Upper lobe of left lung (tissue), 6 donors: Measurements from ENCODE around the gene GABRR3. TPM values are rescaled to one million over a fixed set of nuclear protein-coding genes. Genes with fewer than 3 reads are reported as not detected.

Experiments used
- ATAC-seq, 2 donors: fragments of 200-7000 bp; cut with Tn5 transposase; one replicate each; pipeline ENCODE4 v1.9.1; 2022; ENCODE audit warnings: mild to moderate bottlenecking in 2 of 2, moderate library complexity in 2 of 2; ENCODE audit not compliant: low FRiP score in 2 of 2
- DNase-seq, 2 donors: peaks; one replicate each; pipeline ENCODE4 v3.0.0-alpha.2; 2019 to 2020
- H3K27ac ChIP-seq, 4 donors: fragments of 200-600 bp; sonication (generic); one replicate each; pipeline ENCODE4 v1.5.1; 2016 to 2019
- H3K27me3 ChIP-seq, 4 donors: fragments of 200-600 bp; sonication (generic); one replicate each; pipeline ENCODE4 v1.5.1; 2017 to 2019
- H3K36me3 ChIP-seq, 4 donors: fragments of 200-600 bp; sonication (generic); one replicate each; pipeline ENCODE4 v1.5.1; 2016 to 2019
- H3K4me1 ChIP-seq, 4 donors: fragments of 200-600 bp; sonication (generic); one replicate each; pipeline ENCODE4 v1.5.1; 2018 to 2019
- H3K4me3 ChIP-seq, 4 donors: fragments of 200-600 bp; sonication (generic); one replicate each; pipeline ENCODE4 v1.5.1; 2017 to 2019; ENCODE audit warnings: mild to moderate bottlenecking in 2 of 4, moderate library complexity in 1 of 4
- H3K9me3 ChIP-seq, 4 donors: fragments of 200-600 bp; sonication (generic); one replicate each; pipeline ENCODE4 v1.5.1; 2018 to 2019
- CTCF ChIP-seq, 6 experiments: fragments of 450-650 bp in 4 of 6; fragments of 200-600 bp in 2 of 6; sonication (generic) in 2 of 6; IDR thresholded peaks; one replicate each; pipeline ENCODE4 v1.5.1; 2016 to 2019; ENCODE audit warnings: antibody characterized with exemption in 6 of 6
- EP300 ChIP-seq, 4 donors: sonication (generic); formaldehyde crosslinking; IDR thresholded peaks; one replicate each; pipeline ENCODE4 v1.5.1; 2017; ENCODE audit warnings: antibody characterized with exemption in 4 of 4, control low read depth in 2 of 4
- POLR2A ChIP-seq, 4 donors: fragments of 450-650 bp; IDR thresholded peaks; one replicate each; pipeline ENCODE4 v1.5.1; 2016 to 2017; ENCODE audit warnings: antibody characterized with exemption in 4 of 4, mild to moderate bottlenecking in 2 of 4
- POLR2AphosphoS5 ChIP-seq, 2 donors: sonication (generic); formaldehyde crosslinking; IDR thresholded peaks; one replicate each; pipeline ENCODE4 v1.5.1; 2017; ENCODE audit warnings: antibody characterized with exemption in 2 of 2
- WGBS, 2 donors: methylation state at CpG; one replicate each; pipeline ENCODE4 v1.1.5; 2017 to 2018; 5-methylcytosine and 5-hydroxymethylcytosine counted together
- total RNA-seq, 6 donors: library from RNA; depleted of rRNA in 4 of 6; stranded (reverse); fragments of >200 nt in 4 of 6; gene quantifications; one replicate each; pipeline versions ENCODE4 v1.1.0 to v1.2.1, GENCODE V29; 2016 to 2021
- donor health status: DM: no; HTN: no; CAD: no; lungs with moderate emphysema.
- donor health status: DM: no; HTN: yes; CAD: no; lungs with severe emphysema.

GABRR3 gene
- total RNA-seq, 6 donors from 2014 or later = not detected

DNA sequence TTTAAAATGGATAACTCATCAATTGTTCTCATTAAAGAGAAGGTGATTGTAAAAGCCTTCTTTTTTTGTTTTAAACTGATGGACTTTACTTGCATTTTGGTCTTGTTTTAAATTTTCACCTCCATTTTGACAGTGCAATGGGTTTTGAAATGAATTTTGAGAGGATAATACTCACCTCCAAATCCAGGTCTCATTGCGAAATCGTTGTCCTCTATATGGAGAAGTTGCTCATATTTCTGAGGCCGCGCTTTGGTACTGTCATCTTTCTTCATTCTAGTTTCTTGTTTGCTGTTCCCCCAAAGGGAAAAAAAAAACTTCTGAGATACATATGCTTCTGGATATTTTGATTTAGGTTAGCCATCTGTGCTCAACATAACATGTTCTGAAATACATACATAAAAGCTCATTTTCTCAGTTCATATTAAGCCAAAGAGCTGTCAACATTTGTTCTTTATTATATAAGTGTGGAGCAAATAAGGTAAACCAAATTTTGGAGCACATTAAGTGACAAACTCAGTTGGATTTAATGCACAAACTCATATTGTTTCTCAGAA is 9.6 kb downstream of the GABRR3 start:
- TF ChIP-seq EP300 (IDR thresholded peaks at IDR 0.05) (no peak), POLR2AphosphoS5 (IDR thresholded peaks at IDR 0.05) (no peak), CTCF (IDR thresholded peaks at IDR 0.05) (no peak), POLR2A (IDR thresholded peaks at IDR 0.05) (no peak)
- ATAC-seq = no peak
- 86 to 94% methylated on average over 4 of the region's 4 CpGs for WGBS, 2 donors
- H3K4me1 ChIP-seq = no peaks in the 10 kb centered on the region
- H3K9me3 ChIP-seq = no peaks in the 10 kb centered on the region
- H3K4me3 ChIP-seq = no peak overlapping the region
- H3K36me3 ChIP-seq = no peaks in the 10 kb centered on the region
- H3K27me3 ChIP-seq = no peaks in the 10 kb centered on the region
- H3K27ac ChIP-seq = no peak overlapping the region
- DNase-seq = no peak

- WGBS, 2 donors = 30 to 32% methylated on average over 13 of the region's 13 CpGs
- Histone ChIP-seq H3K4me1 (no peaks in the 10 kb centered on the region), H3K27ac (no peak overlapping the region), H3K27me3 (no peaks in the 10 kb centered on the region), H3K36me3 (no peaks in the 10 kb centered on the region), H3K9me3 (no peaks in the 10 kb centered on the region), H3K4me3 (no peak overlapping the region)
- TF ChIP-seq POLR2AphosphoS5 (IDR thresholded peaks at IDR 0.05) = no peak
- TF ChIP-seq CTCF (IDR thresholded peaks at IDR 0.05) = peak; percentile 82 to 95 (median 85)
- ATAC-seq (peak in 1 of 2 donors; percentile 94), DNase-seq (peak; percentile 39 to 83)
Measured at GRCh38 chr3:98022978-98023820, 11.9 kb downstream of the GABRR3 start.

GRCh38 chr3:98021830-98022560 is 13.1 kb downstream of the GABRR3 start:
- H3K27me3 ChIP-seq = no peaks in the 10 kb centered on the region
- H3K4me1 ChIP-seq = no peaks in the 10 kb centered on the region
- no peaks in the 10 kb centered on the region for H3K36me3 ChIP-seq
- no peaks in the 10 kb centered on the region for H3K9me3 ChIP-seq
- no peak overlapping the region for H3K27ac ChIP-seq
- ATAC-seq = peak in 1 of 2 donors; percentile 27
- no peak overlapping the region for H3K4me3 ChIP-seq
- TF ChIP-seq POLR2AphosphoS5 (IDR thresholded peaks at IDR 0.05) (no peak), EP300 (IDR thresholded peaks at IDR 0.05) (no peak), POLR2A (IDR thresholded peaks at IDR 0.05) (no peak), CTCF (IDR thresholded peaks at IDR 0.05) (no peak)
- no peak for DNase-seq
- WGBS, 2 donors = 60 to 72% methylated on average over 5 of the region's 5 CpGs

- Histone ChIP-seq H3K36me3 (no peaks in the 10 kb centered on the region), H3K9me3 (no peaks in the 10 kb centered on the region), H3K27ac (no peak overlapping the region), H3K4me3 (no peak overlapping the region), H3K4me1 (no peaks in the 10 kb centered on the region), H3K27me3 (no peaks in the 10 kb centered on the region)
- WGBS, 2 donors = 90 to 98% methylated on average over 4 of the region's 4 CpGs
- no peak for DNase-seq
- TF ChIP-seq POLR2A (IDR thresholded peaks at IDR 0.05) (no peak), CTCF (IDR thresholded peaks at IDR 0.05) (no peak), POLR2AphosphoS5 (IDR thresholded peaks at IDR 0.05) (no peak), EP300 (IDR thresholded peaks at IDR 0.05) (no peak)
- no peak for ATAC-seq
Measured at GRCh38 chr3:98020412-98020811, 14.7 kb downstream of the GABRR3 start.
